Uterus (tissue), 4 donors: ENCODE measurements around the gene KYAT1. TPM values are rescaled to one million over a fixed set of nuclear protein-coding genes. Genes with fewer than 3 reads are reported as not detected.
A peak's percentile ranks its signal among the peaks of the same experiment; 100 is the strongest.

Experiments used
- DNase-seq, 2 donors: peaks; one replicate each; pipeline ENCODE4 v3.0.0-alpha.2; 2019 to 2020
- H3K27ac ChIP-seq, 2 donors: fragments of 200-600 bp; sonication (generic); 1 replicate in 1 of 2; 2 replicates in 1 of 2; pipeline ENCODE4 v1.5.1; 2016 to 2018
- H3K27me3 ChIP-seq, 2 donors: fragments of 200-600 bp; sonication (generic); one replicate each; pipeline ENCODE4 v1.5.1; 2018 to 2019; ENCODE audit warnings: control low read depth in 1 of 2
- H3K36me3 ChIP-seq, 2 donors: fragments of 200-600 bp; sonication (generic); one replicate each; pipeline ENCODE4 v1.5.1; 2019; ENCODE audit warnings: control low read depth in 1 of 2
- H3K4me1 ChIP-seq, 2 donors: fragments of 200-600 bp; sonication (generic); one replicate each; pipeline ENCODE4 v1.5.1; 2018 to 2019; ENCODE audit warnings: control low read depth in 1 of 2
- H3K4me3 ChIP-seq, 2 donors: fragments of 200-600 bp; sonication (generic); 1 replicate in 1 of 2; 2 replicates in 1 of 2; pipeline ENCODE4 v1.5.1; 2018 to 2019; ENCODE audit warnings: mild to moderate bottlenecking in 1 of 2
- H3K9me3 ChIP-seq, 2 donors: fragments of 200-600 bp; sonication (generic); one replicate each; pipeline ENCODE4 v1.5.1; 2019; ENCODE audit warnings: control low read depth in 1 of 2
- CTCF ChIP-seq, 4 experiments: fragments of 200-600 bp in 2 of 4; fragments of 450-650 bp in 2 of 4; sonication (generic) in 2 of 4; IDR thresholded peaks; one replicate each; pipeline ENCODE4 v1.5.1; 2016 to 2019; ENCODE audit warnings: antibody characterized with exemption in 4 of 4, mild to moderate bottlenecking in 2 of 4, moderate library complexity in 1 of 4
- POLR2A ChIP-seq, 2 donors: fragments of 450-650 bp; IDR thresholded peaks; one replicate each; pipeline ENCODE4 v1.6.1; 2016; ENCODE audit warnings: antibody characterized with exemption in 2 of 2, mild to moderate bottlenecking in 1 of 2, moderate library complexity in 1 of 2
- intact Hi-C: fragments of 100-400 bp; cut with DNase I; formaldehyde crosslinking; loops from one replicate; pipeline ENCODE4 v1.15.1; 2023; ENCODE audit warnings: low total_unique reads
- total RNA-seq, 4 donors: library from RNA; depleted of rRNA in 3 of 4; stranded (reverse); fragments of >200 nt in 3 of 4; gene quantifications; one replicate each; pipeline versions ENCODE4 v1.1.0 to v1.2.4, GENCODE V29; 2014 to 2023
- donor health status: DM: yes; HTN: yes; CAD: no.

The KYAT1 gene
- total RNA-seq, 4 donors from 2014 or later: 1.5 to 11.0 (median 3.4) TPM

DNA sequence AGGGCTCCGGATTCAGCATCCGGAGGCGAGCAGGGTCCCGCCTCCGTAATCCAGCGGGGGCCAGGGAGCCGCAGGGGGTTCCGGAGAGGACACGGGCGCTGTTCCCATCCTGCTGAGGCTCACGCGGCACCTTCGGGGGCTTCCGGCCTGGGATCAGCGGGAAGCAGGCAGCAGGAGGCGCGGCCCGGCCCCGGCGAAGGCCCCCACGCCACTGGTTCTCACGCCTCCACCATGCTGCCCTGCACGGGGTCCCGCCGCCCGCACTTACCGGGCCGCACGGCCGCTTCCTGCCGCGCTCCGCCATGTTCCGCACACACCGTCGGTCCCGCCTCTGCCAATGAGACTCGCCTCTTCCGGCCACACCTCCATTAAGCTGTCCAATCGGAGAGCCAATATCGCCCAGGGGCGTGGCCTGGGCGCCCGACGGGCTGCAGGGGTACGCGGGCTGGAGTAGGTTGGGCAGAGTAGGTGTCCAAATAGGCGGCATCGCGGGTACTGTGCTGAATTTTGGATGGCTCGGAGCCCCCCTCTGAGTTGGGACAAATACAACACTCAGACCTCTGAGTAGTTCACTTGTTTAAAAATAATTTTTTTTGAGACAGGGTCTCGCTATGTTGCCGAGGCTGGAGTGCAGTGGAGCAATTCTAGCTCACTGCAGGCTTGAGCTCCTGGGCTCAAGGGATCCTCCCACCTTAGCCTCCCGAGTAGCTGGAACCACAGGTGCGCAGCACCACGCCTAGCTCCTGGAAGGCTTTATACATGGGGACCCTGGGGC, 52.1 kb downstream of the KYAT1 start, which contains the start of gene SPOUT1:
Gene SPOUT1, minus strand, starts transcription at position 318 of the 775 bp plus-strand sequence. Its CDS starts 14 bp downstream, at position 304.
- peak within 1 kb of the TSS; percentile 78 to 89 for H3K4me3 ChIP-seq
- no peaks in the 10 kb centered on the region for H3K9me3 ChIP-seq
- peak; percentile 91 to 94 for DNase-seq
- intact Hi-C loops: no loop called here
- peak; percentile 49 to 50 for TF ChIP-seq POLR2A (IDR thresholded peaks at IDR 0.05)
- peak in 1 of 4 experiments; percentile 17 for TF ChIP-seq CTCF (IDR thresholded peaks at IDR 0.05)
- no peaks in the 10 kb centered on the region for H3K27me3 ChIP-seq
- H3K27ac ChIP-seq: peak within 1 kb of the TSS; percentile 39 to 86
- H3K36me3 ChIP-seq: no peaks in the 10 kb centered on the region
- H3K4me1 ChIP-seq: no peaks in the 10 kb centered on the region

DNA sequence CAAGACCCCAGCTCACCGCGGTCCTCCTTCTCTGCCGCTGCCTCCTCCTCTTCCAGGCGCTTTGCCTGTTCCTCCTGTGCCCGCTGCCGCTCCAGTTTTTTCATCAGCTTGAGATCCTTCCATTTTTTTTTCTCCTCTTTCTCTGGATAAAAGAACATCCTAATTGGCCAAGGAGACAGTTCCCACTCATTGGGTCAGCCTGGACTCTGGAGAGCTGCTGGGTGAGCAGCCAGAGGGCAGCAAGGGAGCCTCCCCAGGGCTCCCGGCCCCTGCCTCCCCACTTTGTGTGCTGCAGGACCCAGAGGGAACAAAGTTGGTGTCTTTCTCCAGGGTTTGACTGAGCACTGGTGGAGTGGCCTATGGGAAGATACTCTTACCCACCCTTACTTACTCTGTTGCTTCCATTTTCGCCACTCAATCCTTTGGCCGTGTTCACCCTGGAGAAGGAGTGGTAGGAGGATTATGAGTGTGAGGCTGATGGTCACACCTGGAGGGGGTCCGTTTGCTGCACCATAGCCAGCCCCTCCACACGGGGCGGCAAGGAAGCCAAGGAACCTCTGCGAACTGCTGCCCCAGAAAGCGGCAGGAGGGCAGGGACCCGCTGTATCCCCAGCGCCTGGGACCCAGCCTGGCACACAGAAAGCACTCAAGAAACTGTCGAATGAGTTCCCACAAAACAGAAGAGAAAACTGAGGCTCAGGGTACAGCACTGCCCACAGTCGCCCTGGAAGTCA, 52.9 kb downstream of the KYAT1 start:
- DNase-seq: no peak
- TF ChIP-seq CTCF (IDR thresholded peaks at IDR 0.05): no peak
- no peak for TF ChIP-seq POLR2A (IDR thresholded peaks at IDR 0.05)
- Histone ChIP-seq H3K27me3 (no peaks in the 10 kb centered on the region), H3K27ac (peak overlapping the region; percentile 39 to 86), H3K4me1 (no peaks in the 10 kb centered on the region), H3K4me3 (peak overlapping the region; percentile 78 to 89), H3K36me3 (no peaks in the 10 kb centered on the region), H3K9me3 (no peaks in the 10 kb centered on the region)
- intact Hi-C loops: no loop called here

- DNase-seq: no peak
- TF ChIP-seq CTCF (IDR thresholded peaks at IDR 0.05): no peak
- TF ChIP-seq POLR2A (IDR thresholded peaks at IDR 0.05): no peak
- no peak overlapping the region for H3K27ac ChIP-seq
- no peak overlapping the region for H3K4me3 ChIP-seq
- H3K9me3 ChIP-seq: no peaks in the 10 kb centered on the region
- no peaks in the 10 kb centered on the region for H3K4me1 ChIP-seq
- H3K27me3 ChIP-seq: no peaks in the 10 kb centered on the region
- no peaks in the 10 kb centered on the region for H3K36me3 ChIP-seq
- intact Hi-C loops: no loop called here
Observed at GRCh38 chr9:128828267-128828666, 53.5 kb downstream of the KYAT1 start.

- H3K36me3 ChIP-seq: no peaks in the 10 kb centered on the region
- intact Hi-C loops: no loop called here
- no peak for TF ChIP-seq POLR2A (IDR thresholded peaks at IDR 0.05)
- TF ChIP-seq CTCF (IDR thresholded peaks at IDR 0.05): no peak
Observed at GRCh38 chr9:128825923-128826700, 55.6 kb downstream of the KYAT1 start.

More at GRCh38 chr9:128825923-128826700, 55.6 kb downstream of the KYAT1 start:
- Histone ChIP-seq H3K27me3 (no peaks in the 10 kb centered on the region), H3K4me3 (no peak overlapping the region), H3K4me1 (no peaks in the 10 kb centered on the region), H3K27ac (no peak overlapping the region), H3K9me3 (no peaks in the 10 kb centered on the region)
- DNase-seq: no peak
